VCaP (cell line): ENCODE data around the gene ZC3H12C.

Source experiments
- H3K27ac ChIP-seq: fragments of 450-650 bp; 2 replicates; pipeline ENCODE4 v1.5.1; 2017
- TF ChIP-seq, protein P1 (sequence below): fragments of 450-650 bp; conservative IDR thresholded peaks from 2 replicates; pipeline ENCODE4 v1.5.1; 2017; ENCODE audit warnings: mild to moderate bottlenecking, moderate library complexity

The ZC3H12C gene

DNA sequence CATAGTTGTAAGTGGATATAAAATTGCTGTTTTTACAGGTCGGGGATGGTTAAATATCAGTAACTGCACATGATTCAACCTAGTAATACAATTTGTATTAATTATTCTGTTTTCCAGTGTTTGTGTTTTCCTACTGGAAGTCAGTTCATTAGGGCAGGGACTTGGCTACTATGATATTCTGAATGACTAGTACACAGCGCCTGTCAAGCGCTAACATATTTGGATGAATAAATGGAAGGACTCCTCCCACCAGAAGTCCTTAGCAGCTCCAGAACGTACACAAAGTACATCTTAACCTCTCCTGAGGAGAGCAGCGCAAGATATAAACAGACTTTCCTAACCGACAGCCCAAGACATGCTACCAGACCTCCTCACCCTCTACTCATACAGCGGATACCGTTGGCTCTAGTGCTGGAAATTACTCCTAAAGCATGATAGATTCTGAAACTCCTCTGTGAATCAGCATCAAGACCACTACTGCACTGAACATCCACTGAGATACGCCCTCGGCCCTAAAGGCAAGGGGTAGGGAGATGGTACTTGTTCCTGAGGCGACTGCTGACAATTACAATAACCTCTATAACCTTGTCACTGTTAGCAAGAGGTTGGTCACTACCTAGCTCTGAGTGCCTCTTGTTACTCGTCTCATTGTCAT lies 124.2 kb downstream of the ZC3H12C start:
- TF ChIP-seq, protein P1, sequence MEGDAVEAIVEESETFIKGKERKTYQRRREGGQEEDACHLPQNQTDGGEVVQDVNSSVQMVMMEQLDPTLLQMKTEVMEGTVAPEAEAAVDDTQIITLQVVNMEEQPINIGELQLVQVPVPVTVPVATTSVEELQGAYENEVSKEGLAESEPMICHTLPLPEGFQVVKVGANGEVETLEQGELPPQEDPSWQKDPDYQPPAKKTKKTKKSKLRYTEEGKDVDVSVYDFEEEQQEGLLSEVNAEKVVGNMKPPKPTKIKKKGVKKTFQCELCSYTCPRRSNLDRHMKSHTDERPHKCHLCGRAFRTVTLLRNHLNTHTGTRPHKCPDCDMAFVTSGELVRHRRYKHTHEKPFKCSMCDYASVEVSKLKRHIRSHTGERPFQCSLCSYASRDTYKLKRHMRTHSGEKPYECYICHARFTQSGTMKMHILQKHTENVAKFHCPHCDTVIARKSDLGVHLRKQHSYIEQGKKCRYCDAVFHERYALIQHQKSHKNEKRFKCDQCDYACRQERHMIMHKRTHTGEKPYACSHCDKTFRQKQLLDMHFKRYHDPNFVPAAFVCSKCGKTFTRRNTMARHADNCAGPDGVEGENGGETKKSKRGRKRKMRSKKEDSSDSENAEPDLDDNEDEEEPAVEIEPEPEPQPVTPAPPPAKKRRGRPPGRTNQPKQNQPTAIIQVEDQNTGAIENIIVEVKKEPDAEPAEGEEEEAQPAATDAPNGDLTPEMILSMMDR, result no peak
- no peak overlapping the region for H3K27ac ChIP-seq

DNA sequence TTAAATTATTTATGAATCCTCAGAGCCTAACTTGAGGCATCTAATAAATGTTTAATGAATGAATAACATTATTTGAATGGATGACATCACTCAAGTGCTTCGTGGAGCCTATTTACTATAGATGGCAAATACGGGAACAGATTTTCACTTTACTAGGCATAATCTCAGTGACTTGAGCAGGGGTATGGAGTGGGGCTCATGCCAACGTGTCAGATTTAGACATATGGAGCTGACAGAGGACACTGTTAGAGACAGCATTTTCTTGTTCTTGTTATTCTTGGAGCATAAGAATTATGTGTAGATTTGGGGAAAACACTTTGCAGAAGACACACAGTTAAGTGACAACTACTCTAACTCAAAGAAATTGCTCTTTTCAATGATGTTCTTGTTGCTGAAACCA lies 124.7 kb downstream of the ZC3H12C start:
- TF ChIP-seq, protein P1, result no peak

DNA sequence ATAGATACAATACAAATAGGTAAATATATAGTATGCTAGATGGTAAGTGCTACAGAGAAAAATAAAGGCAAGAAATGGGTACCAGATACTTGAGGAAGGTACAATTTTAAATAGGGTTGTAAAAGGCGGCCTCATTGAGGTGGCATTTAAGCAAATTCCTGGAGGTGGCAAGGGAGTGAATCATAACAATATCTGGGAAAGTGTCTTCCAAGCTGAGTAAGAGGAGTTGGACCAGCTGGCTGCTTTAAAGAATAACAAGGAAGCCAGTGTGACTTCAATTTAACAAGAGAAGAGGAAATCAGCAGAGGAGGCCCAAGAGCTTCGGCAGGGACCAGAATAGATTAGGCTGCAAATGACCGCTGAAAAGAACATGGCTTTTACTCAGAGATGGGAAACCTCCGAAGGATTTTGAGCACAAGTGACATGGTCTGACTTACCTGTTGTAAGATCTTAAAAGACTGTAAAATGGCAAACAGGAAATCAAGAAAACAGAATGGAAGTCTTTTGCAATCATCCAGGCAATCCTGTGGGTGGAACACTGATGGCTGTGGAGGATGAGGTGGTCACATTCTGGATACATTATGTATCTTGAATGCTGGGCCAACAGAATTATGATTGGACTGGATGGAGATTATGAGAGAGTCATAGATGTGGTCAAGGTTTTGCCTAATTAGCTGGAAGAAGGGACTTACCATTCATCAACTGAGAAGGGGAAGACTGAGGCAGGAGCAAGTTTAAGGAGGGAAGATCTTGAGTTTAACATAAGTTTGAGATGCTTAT lies 126.0 kb downstream of the ZC3H12C start:
- TF ChIP-seq, protein P1, result no peak
- H3K27ac ChIP-seq, result no peak overlapping the region

More for the DNA sequence above, 124.7 kb downstream of the ZC3H12C start:
- no peak overlapping the region for H3K27ac ChIP-seq
